Heart left ventricle (tissue), 16 donors: Measurements from ENCODE around the gene TRRAP. TPM values are rescaled to one million over a fixed set of nuclear protein-coding genes. Genes with fewer than 3 reads are reported as not detected.
A peak's percentile ranks its signal among the peaks of the same experiment; 100 is the strongest.

Experiments
- ATAC-seq, 4 donors: fragments of 200-7000 bp; cut with Tn5 transposase; one replicate each; pipeline ENCODE4 v1.9.1; 2020 to 2022; ENCODE audit warnings: moderate library complexity in 4 of 4, mild to moderate bottlenecking in 3 of 4, moderate number of reproducible peaks in 1 of 4
- DNase-seq, 5 donors: peaks; one replicate each; pipeline ENCODE4 v3.0.0-alpha.2; 2020
- H3K27ac ChIP-seq, 12 donors: fragments of 200-600 bp; sonication (generic) in 4 of 12; one replicate each; pipeline versions ENCODE4 v1.5.0 to v1.8.0; 2016 to 2022; ENCODE audit warnings: mild to moderate bottlenecking in 2 of 12
- H3K27me3 ChIP-seq, 9 donors: fragments of 200-600 bp; sonication (generic) in 2 of 9; one replicate each; pipeline versions ENCODE4 v1.5.1 to v1.8.0; 2016 to 2022; ENCODE audit warnings: mild to moderate bottlenecking in 3 of 9
- H3K36me3 ChIP-seq, 9 donors: fragments of 200-600 bp; sonication (generic) in 2 of 9; one replicate each; pipeline versions ENCODE4 v1.5.0 to v1.8.0; 2018 to 2022; ENCODE audit warnings: mild to moderate bottlenecking in 2 of 9
- H3K4me1 ChIP-seq, 12 donors: fragments of 200-600 bp; sonication (generic) in 4 of 12; one replicate each; pipeline versions ENCODE4 v1.5.0 to v1.8.0; 2016 to 2022; ENCODE audit warnings: mild to moderate bottlenecking in 3 of 12
- H3K4me3 ChIP-seq, 12 donors: fragments of 200-600 bp; sonication (generic) in 4 of 12; one replicate each; pipeline versions ENCODE4 v1.5.0 to v1.8.0; 2017 to 2022; ENCODE audit warnings: mild to moderate bottlenecking in 9 of 12, moderate library complexity in 4 of 12
- H3K9me3 ChIP-seq, 12 donors: fragments of 200-600 bp; sonication (generic) in 4 of 12; one replicate each; pipeline versions ENCODE4 v1.5.0 to v1.8.0; 2016 to 2022; ENCODE audit warnings: mild to moderate bottlenecking in 1 of 12
- POLR2A ChIP-seq, 2 donors: fragments of 450-650 bp; IDR thresholded peaks; one replicate each; pipeline ENCODE4 v1.6.1; 2017; ENCODE audit warnings: antibody characterized with exemption in 2 of 2, mild to moderate bottlenecking in 2 of 2, moderate library complexity in 2 of 2
- WGBS, 4 donors: extraction: QIAGEN DNeasy Blood & Tissue Kit in 2 of 4; methylation state at CpG; one replicate each; pipeline versions ENCODE4 v1.1.5 to v1.1.7; 2013 to 2018; 5-methylcytosine and 5-hydroxymethylcytosine counted together
- intact Hi-C, 10 donors: fragments of 100-400 bp; cut with DNase I; formaldehyde crosslinking; loops; one replicate each; pipeline versions ENCODE4 v1.11.1 to v1.14.2; 2022
- polyA plus RNA-seq, 2 donors: library from polyadenylated mRNA; stranded (reverse); fragments of 200-250 nt; gene quantifications; one replicate each; pipeline ENCODE4 v1.2.3, GENCODE V29; 2013
- total RNA-seq, 9 donors: library from RNA; depleted of rRNA in 2 of 9; stranded (reverse); fragments of >200 nt in 2 of 9; fragmentation: NEBNext Ultra II Directional in 3 of 9; extraction: Animal tissue kit (Norgen Biotek cat#: 25700) in 3 of 9; gene quantifications; one replicate each; pipeline versions ENCODE4 v1.1.0 to v1.2.4, GENCODE V29; 2016 to 2023
- TF ChIP-seq, protein P1 (sequence below), 12 donors: fragments of 200-600 bp; sonication (generic) in 4 of 12; IDR thresholded peaks; one replicate each; pipeline versions ENCODE4 v1.5.0 to v1.8.0; 2018 to 2022; ENCODE audit warnings: antibody characterized with exemption in 12 of 12, mild to moderate bottlenecking in 5 of 12
- donor health status: ischemic (EF 13 %, LVEDD 7.1; RV severe dilation, severe dysfunction).
- donor health status: healthy with polysubstance abuse.
- donor health status: DM: no; HTN: yes; CAD: no.
- donor health status: DM: no; HTN: no; CAD: no.
- donor health status: ischemic (EF 25% LVEDD 6.9; RV normal size, moderate dysfunction).
- donor health status: ischemic (EF 25% LVEDD 5.7; RV mildly dilated, moderate dysfunction).
- donor health status: healthy.
- donor health status: DM: yes; HTN: yes; CAD: no.
- donor health status: ischemic (EF 35%, LVEDD 5.7; RV mildly dilated, moderate dysfunction).
- donor health status: nonischemic (EF 11% LVEDD 7.7; RV severe dilation, severe dysfunction).
- donor health status: DM: yes; HTN: yes; CAD: no.
- donor health status: PGD.
- donor health status: ischemic (EF 29% LVEDD 5.4; RV normal size, mild dysfunction).
- donor health status: nonischemic (EF 23%, LVEDD 6.1; RV moderate dilation, normal function).

The TRRAP gene
- total and polyA plus RNA-seq, 11 donors: 9.2 to 29.6 (median 21.6) TPM

DNA sequence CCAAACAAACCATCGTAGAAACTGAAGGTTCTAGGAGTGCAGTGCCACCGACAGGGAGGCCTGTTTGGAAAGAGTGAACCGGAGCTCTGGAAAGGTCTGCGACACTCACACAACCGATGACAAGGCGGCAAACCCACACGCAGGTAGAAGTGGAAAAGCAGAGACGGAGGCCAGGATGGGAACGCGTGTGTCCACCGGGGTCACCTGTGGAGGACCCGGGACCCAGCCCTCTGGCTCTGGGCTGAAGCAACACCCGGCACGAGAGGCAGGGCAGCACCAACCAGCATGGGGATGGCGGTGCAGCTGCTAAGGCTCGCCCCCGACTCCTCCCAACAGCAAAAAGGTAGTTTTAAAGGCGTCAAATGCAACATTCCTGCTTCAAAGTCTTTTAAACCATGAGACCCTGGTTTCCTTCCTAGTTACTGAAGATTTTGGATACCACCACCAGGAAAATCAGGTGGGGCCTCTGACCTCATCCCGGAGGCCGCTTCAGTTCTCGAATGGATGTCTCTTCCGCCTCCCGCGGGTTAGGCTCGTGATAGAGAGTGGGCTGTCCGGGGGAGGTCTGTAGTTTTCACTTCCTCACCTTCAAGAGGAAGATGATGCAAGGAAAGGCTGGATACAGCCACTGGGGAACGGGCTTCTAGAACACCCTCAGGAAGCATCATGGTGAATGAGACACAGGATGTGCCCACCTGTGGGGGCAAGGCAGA is 150.1 kb downstream of the TRRAP start:
- TF ChIP-seq, protein P1, sequence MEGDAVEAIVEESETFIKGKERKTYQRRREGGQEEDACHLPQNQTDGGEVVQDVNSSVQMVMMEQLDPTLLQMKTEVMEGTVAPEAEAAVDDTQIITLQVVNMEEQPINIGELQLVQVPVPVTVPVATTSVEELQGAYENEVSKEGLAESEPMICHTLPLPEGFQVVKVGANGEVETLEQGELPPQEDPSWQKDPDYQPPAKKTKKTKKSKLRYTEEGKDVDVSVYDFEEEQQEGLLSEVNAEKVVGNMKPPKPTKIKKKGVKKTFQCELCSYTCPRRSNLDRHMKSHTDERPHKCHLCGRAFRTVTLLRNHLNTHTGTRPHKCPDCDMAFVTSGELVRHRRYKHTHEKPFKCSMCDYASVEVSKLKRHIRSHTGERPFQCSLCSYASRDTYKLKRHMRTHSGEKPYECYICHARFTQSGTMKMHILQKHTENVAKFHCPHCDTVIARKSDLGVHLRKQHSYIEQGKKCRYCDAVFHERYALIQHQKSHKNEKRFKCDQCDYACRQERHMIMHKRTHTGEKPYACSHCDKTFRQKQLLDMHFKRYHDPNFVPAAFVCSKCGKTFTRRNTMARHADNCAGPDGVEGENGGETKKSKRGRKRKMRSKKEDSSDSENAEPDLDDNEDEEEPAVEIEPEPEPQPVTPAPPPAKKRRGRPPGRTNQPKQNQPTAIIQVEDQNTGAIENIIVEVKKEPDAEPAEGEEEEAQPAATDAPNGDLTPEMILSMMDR (IDR thresholded peaks at IDR 0.05): no peak
- TF ChIP-seq POLR2A (IDR thresholded peaks at IDR 0.05): no peak
- Histone ChIP-seq H3K4me3 (no peak overlapping the region), H3K27me3 (no peaks in the 10 kb centered on the region), H3K4me1 (peaks cover 0 to 40% (median 10%) of the 10 kb centered on the region in 12 donors), H3K9me3 (peaks cover 0 to 5% (median 0%) of the 10 kb centered on the region in 12 donors), H3K36me3 (peaks cover 0 to 63% (median 53%) of the 10 kb centered on the region in 9 donors), H3K27ac (peak overlapping the region in 4 of 12 donors; percentile 66 to 86 (median 74))
- intact Hi-C loops: no loop called here
- DNase-seq (peak in 1 of 5 donors; percentile 23), ATAC-seq (no peak)
- 89 to 94% (median 90%) methylated on average over 26 to 27 of the region's 27 CpGs for WGBS, 4 donors

- H3K27me3 ChIP-seq: no peaks in the 10 kb centered on the region
- H3K27ac ChIP-seq: peak overlapping the region; percentile 65 to 91 (median 77)
- H3K4me1 ChIP-seq: peaks cover 0 to 33% (median 10%) of the 10 kb centered on the region in 12 donors
- no peak overlapping the region for H3K4me3 ChIP-seq
- peaks cover 0 to 5% (median 0%) of the 10 kb centered on the region in 12 donors for H3K9me3 ChIP-seq
- intact Hi-C loops: loop anchor here in 1 of 10 donors (10.0 kb wide), 1 partner anchor 385 kb away; no protein-coding TSS in a partner anchor
- peaks cover 0 to 77% (median 66%) of the 10 kb centered on the region in 9 donors for H3K36me3 ChIP-seq
- TF ChIP-seq, protein P1 (IDR thresholded peaks at IDR 0.05): no peak
- no peak for TF ChIP-seq POLR2A (IDR thresholded peaks at IDR 0.05)
- ATAC-seq (peak in 1 of 4 donors; percentile 8), DNase-seq (peak in 1 of 5 donors; percentile 10)
- 75 to 82% (median 76%) methylated on average over 9 of the region's 9 CpGs for WGBS, 4 donors
These were observed 151.4 kb downstream of the TRRAP start for GRCh38 chr7:99029466-99030435.

- no peaks in the 10 kb centered on the region for H3K27me3 ChIP-seq
- 94 to 95% (median 95%) methylated on average over 6 of the region's 6 CpGs for WGBS, 4 donors
- DNase-seq: peak in 1 of 5 donors; percentile 6
- no peak for TF ChIP-seq POLR2A (IDR thresholded peaks at IDR 0.05)
- TF ChIP-seq, protein P1 (IDR thresholded peaks at IDR 0.05): no peak
- intact Hi-C loops: loop anchor here in 1 of 10 donors (10.0 kb wide), 1 partner anchor 384 kb away; no protein-coding TSS in a partner anchor
- H3K4me1 ChIP-seq: peaks cover 0 to 33% (median 10%) of the 10 kb centered on the region in 12 donors
- peak overlapping the region; percentile 65 to 91 (median 77) for H3K27ac ChIP-seq
- H3K36me3 ChIP-seq: peaks cover 0 to 84% (median 73%) of the 10 kb centered on the region in 9 donors
- no peak overlapping the region for H3K4me3 ChIP-seq
- H3K9me3 ChIP-seq: peaks cover 0 to 5% (median 0%) of the 10 kb centered on the region in 12 donors
- ATAC-seq: peak in 1 of 4 donors; percentile 7
These were observed 152.1 kb downstream of the TRRAP start for GRCh38 chr7:99030457-99030856.
